Lung microvascular endothelial cell (primary cell): Measurements from ENCODE around the gene DERL2. TPM values are rescaled to one million over a fixed set of nuclear protein-coding genes. Genes with fewer than 3 reads are reported as not detected.

ENCODE experiments used
- DNase-seq, 2 donors: peaks; one replicate each; pipeline versions ENCODE4 v3.0.0 to v3.0.0-alpha.2; 2010; ENCODE audit warnings: low read depth in 2 of 2
- total RNA-seq: library from RNA; depleted of rRNA; stranded (reverse); fragments of >200 nt; gene quantifications from 2 replicates; pipeline ENCODE4 v1.2.1, GENCODE V29; 2014

DERL2 gene
- total RNA-seq, result 13.1 and 20.2 TPM in 2 replicates

DNA sequence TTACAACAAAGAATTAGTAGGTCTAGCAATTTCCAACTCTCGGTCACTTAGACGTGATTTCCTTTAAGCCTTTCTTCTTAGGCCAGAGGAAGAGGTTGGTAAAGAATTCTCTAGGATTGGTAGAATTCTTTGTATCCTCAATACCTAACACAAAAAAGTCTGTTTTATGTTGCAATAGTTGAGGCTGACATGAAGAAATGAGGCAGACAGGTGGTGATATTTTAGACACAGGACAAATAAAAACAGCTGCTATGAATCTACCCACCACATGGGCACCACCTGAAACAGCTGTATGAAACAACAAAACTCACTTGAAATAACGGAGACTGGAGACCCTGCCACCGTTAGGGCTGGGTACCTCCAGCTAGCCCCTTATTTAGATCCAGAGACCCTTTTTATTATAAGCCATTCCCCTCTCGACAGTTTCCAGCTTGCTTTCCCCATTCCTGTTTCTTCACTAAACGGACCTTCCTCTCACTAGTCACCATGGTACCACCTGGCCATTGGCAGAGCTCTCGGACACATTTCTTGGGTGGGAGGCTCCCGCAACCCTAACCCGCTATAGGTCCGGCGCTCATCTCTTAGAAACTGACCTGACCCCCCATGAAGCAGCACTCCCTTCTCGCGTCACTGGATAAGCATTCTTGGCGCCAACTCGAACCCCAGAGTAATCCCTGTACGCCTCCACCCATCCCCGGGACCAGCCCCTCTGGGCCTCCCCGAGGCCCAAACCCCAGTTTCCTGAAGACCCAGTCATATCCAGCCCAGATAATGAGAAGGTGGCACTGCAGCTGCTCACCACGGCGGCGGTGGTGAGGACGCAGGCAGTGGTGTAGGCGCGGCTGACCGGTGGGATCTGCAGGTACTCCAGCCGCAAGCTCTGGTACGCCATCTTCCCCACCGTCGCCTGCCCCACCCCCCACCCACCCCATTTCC lies at the start of gene DERL2:
DERL2 (minus strand) TSS at position 909 of the 936 bp plus-strand sequence; CDS start at position 892, 17 bp downstream.
- DNase-seq, result peak in 1 of 2 donors; percentile 24

DNA sequence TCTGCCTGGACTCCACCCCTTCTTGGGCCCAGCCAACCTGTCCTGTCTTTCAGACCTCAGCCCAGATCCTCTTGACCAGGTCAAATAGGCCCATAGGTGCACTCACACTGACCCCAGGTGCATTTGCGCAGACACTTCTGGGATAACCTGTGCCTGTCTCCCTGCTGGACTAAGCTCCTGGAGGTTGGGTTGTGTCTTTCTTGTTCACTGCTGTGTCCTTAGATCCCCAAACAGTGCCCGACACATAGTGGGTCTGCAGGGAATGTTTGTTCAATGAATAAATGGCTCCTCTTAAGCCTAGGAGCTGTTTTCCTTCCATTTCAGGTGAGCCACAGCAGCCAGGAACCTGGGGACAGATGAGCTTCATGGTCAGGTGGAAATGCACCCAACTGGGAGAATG lies 49.5 kb upstream of the DERL2 start:
- no peak for DNase-seq

- DNase-seq, result peak in 1 of 2 donors; percentile 79
Observed at GRCh38 chr17:5533486-5534315, 47.7 kb upstream of the DERL2 start.

GRCh38 chr17:5532581-5532980 lies 46.6 kb upstream of the DERL2 start:
- DNase-seq, result no peak

- DNase-seq, result no peak
Observed at GRCh38 chr17:5531085-5531418, 45.1 kb upstream of the DERL2 start.

DNA sequence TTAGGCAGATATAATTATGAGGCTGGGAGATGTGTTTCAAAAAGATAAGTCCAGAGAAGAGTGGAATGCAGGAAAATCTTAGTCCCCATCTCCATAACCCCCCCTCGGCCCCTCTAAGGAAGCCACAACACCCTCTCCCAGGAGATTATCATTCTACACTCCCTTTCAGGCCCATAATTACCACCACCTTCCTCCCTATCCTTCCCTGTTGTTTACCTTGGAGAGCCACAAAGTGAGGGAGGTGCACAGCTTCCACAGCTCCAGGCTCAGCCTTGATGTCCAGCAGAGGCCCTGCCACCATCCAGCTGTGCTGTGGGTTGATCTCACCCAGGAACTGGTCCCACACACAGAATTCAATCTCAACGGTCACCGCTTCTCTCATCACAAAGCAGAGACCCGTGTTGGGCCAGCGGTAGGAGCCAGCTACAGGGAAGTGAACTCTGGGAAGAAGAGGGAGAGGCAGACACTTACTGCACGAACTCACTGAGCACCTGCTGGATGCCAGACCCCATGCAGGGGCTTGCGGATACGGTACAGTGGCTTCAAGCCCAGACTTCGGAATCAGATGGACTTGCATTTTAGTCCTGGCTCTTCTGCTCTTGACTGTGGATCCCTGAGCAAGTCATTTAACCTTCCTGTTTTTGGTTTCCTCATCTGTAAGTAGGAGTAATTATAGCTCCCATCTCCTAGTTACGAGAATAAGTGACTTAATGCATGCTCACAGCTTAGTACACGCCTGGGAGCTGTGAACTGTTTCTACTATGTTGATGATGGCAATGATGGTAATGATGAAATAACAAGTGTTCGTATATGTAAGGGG lies 44.5 kb upstream of the DERL2 start:
- no peak for DNase-seq

- DNase-seq, result peak in 1 of 2 donors; percentile 27
Observed at GRCh38 chr17:5527601-5528250, 41.7 kb upstream of the DERL2 start.

- DNase-seq, result peak; percentile 97 to 98
Observed at GRCh38 chr17:5526821-5527598, 41.0 kb upstream of the DERL2 start.

GRCh38 chr17:5523249-5523648 lies 37.3 kb upstream of the DERL2 start:
- no peak for DNase-seq

DNA sequence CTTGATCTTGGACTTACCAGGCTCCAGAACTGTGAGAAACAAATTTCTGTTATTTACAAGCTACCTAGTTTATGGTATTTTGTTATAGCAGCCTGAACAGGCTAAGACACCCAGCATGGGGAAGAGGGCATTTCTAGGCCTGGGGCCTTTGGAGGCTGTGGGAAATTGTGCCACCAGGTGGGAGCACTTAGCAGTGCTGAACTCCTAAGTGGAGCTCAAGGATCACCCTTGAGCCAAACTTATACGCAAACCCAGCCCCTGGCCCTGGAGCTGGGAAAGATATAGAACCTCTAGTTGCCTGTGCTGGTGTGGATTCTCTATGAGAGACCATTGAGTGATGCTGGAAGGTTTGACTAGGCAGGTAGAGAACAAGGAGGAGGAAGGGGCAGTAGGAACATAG lies 36.5 kb upstream of the DERL2 start:
- no peak for DNase-seq

- peak; percentile 10 to 84 for DNase-seq
Observed at GRCh38 chr17:5516060-5516792, 30.2 kb upstream of the DERL2 start.

GRCh38 chr17:5514976-5515375 lies 29.0 kb upstream of the DERL2 start:
- no peak for DNase-seq

- DNase-seq, result no peak
Observed at GRCh38 chr17:5513628-5514027, 27.6 kb upstream of the DERL2 start.

- DNase-seq, result no peak
Observed at GRCh38 chr17:5511401-5512225, 25.6 kb upstream of the DERL2 start.

- DNase-seq, result no peak
Observed at GRCh38 chr17:5510771-5511170, 24.8 kb upstream of the DERL2 start.

GRCh38 chr17:5509482-5509881 lies 23.5 kb upstream of the DERL2 start:
- DNase-seq, result peak in 1 of 2 donors; percentile 55

DNA sequence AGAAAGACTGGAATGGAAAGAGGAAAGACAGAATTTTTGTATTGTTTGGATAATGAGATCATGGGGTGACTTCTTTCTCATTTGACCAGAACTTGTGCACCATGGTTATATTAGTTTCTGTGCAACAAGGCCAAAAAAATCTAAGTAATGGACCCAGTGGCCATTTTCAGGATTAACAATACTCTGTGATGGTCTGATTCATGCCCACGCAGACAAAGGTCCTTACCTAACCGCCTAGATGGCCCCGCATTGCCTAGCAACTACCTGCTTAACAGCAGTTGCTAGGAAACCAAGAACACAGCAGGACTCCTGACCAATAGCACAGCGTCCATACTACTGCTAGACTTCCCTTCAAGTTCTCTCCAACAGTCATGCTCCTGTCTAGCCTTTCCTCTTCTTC lies 22.8 kb upstream of the DERL2 start:
- peak in 1 of 2 donors; percentile 28 for DNase-seq

- DNase-seq, result peak in 1 of 2 donors; percentile 79
Observed at GRCh38 chr17:5506307-5506706, 20.3 kb upstream of the DERL2 start.

DNA sequence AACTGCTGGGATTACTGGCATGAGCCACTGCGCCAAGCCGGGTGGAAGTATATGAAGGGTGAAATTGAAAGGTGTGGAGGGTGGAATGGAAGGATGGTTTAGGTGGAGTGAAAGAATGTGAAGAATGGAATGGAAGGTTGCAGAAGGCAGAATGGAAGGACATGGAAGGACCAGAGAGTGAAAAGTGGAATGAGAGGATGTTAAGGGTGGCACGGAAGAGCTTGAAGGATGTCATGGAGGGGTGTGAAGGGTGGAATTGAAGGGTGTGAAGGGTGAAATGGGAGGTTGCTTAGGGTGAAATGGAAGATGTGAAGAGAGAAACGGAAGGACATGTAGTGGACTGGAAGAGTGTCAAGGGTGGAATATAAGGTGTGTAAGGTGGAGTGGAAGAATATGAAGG lies 16.6 kb upstream of the DERL2 start:
- no peak for DNase-seq
